CD4-positive, alpha-beta T cell treated with Interferon gamma for 1 hour (primary cell): Measurements from ENCODE around the gene ASTN2.
"Not testable (repeated sequence)": the region's sequence is repeated elsewhere in the genome, so short reads cannot be mapped to it uniquely, and the experiment has no call there.

Source experiments
- DNase-seq: peaks from one replicate; pipeline ENCODE4 v3.0.0-alpha.2; 2020

ASTN2 gene

DNA sequence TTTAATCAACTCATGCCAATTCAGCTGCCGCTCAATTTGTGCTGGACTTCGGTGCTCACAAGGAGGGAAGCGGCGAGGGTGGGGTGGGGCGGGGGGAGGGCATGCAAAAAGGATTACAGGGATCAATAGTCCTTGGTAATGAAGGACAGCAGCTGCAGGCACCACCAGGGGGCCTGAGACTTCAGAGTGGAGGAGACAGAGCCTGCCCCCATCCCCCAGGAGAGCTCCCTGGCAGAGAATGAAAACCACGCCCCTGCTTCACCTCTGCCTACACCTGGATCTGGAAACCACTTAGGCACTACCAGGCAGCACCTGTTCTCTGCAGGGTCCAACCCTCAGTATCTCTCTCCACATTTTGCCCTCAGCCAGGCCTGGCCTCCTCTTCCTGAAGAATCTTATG lies 572.2 kb downstream of the ASTN2 start:
- DNase-seq, result no peak

DNA sequence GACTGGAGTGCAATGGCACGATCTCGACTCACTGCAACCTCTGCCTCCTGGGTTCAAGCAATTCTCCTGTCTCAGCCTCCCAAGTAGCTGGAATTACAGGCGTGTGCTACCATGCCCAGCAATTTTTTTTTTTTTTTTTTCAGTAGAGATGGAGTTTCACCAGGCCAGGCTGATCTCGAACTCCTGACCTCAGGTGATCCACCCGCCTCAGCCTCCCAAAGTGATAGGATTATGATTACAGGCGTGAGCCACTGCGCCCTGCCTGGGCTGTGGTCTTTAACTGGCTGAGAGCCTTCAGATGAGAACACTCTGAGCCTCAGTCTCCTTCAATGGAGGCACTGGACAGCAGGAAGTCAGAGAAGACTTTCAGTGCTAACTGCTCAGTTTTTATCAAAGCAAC lies 576.4 kb downstream of the ASTN2 start:
- not testable (repeated sequence) for DNase-seq

DNA sequence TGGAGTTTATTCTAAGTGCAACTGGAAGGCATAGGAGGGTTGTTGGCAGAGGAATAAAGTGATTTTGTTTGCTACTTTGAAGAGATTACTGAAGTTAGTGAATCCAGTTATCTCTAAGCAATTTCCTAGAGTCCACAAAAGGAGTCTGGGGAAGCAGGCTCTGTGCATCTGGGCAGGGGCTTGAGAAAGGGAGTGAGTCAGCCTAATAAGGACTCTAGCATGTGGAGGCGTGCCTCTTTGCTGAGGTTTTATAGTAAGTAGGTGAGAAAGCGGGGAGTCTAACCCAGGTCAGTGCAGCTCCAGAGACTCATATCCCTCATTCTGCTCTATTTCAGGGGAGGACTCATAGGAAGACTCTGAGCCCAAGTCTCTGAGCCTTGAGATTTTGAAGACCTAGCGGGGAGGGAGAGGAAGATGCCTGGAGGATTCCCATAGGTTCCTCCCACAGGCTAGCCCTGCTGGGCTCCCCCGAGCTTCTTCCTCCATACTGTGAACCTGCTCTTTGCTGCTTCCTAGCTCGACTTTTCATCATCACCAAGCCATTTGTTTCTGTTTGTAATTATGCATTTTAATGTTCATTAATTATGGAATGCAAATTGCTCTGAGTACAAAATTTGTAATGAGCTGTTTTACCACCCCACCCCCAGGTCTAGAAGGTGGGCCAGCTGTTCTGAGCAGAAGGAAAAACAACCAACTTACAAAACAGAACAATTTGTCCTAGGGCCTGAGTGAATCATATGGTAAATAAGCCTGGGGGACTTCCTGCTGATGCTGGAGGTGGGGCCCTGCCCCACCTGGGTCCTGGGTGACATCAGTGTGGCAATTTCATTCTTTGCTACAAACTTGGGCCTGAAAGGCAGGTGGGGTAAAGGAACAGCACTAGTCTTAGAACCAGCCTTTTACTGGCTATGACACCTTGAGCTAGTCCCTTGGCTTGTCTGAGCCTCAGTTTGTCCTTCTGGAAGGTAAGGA lies 577.6 kb downstream of the ASTN2 start:
- no peak for DNase-seq

DNA sequence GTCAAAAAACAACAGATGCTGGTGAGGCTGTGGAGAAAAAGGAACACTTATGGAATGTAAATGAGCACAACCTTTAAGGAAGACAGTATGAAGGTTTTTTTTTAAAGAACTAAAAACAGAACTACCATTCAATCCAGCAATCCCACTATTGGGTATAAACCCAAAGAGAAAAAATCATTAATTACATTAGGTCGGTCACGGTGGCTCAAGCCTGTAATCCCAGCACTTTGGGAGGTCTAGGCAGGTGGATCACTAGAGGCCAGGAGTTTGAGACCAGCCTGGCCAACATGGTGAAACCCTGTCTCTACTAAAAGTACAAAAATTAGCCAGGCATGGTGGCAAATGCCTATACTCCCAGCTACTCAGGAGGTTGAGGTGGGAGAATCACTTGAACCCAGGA lies 584.5 kb downstream of the ASTN2 start:
- DNase-seq, result not testable (repeated sequence)

DNA sequence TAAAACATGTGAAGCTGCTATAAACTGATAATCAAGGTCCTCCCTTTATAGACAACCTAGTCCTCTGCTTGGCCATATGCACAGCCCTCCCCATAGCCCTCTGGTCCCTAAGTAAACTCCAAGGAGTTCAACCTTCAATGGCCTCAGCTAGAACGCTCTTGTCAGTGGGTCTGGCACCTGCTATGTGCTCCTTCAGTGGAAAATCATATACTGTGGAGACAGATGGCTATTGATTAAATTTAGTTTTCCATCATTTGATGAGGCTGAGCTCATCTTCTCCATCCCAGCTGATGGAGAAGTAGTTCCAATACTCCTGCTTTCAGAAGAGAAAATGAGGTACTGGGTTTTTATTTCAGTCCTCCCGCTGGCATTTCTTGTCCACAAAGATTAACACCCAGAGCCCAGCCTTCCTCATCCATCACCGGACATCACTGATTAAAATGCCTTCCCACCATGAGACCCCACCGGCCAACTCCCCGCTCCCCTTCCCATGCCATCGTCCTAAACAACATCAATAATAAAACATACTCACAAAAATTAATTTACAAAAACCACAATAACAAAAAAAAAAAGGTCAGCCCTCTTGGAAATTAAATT lies 593.1 kb downstream of the ASTN2 start:
- DNase-seq, result no peak

DNA sequence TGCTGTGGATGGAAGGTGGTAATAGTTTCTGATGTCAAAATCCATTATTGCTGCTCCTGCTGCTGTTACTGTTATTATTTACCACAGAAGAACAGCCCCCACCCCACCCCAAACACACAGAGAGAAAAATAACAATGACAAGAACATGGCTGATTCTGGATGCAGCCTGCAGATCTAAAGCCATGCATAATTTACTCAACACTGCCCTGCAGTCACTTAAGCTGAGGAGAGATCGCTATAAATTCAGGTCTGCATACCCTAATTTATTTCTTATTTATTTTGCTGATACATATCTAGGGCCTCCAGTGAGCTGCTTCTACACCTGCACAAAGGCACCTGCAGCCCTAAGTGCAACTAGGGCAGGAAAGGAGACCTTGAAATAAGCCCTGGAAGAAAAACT lies 595.7 kb downstream of the ASTN2 start:
- DNase-seq, result no peak

DNA sequence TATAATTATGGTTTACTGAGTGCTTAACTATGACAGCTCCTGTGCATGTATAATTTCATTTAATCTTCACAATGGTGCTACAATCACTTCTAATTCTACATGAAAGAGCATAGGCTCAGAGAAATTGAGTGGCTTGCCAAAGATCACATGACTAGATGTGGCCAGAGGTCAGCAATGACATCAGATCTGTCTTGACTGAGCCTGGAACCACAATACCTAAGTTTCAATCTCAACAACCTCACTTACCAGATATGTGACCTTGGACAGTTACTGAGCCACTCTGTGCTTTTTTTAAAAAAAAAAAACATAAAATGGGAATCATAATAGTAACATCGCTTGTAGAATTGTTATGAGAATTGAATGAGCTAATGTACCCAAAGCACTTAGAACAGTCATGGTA lies 597.1 kb downstream of the ASTN2 start:
- DNase-seq, result no peak

DNA sequence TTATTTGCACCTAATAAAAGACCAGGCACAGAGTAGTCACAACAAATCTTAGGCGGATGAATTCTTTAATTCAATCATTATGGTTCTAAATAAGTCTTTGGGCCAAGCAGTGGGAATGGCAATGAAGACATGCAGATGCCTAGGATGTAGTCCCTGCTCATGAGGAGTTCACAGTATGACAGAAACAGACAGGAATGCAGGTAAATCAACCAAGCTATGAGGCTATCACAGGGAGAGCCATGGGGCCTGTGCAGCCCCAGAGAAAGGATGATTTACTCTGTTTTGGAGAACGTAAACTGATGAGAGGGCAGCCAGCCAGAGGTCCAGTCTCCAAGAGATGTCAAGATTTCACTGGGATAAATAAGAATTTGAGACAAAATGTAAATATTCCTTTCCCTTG lies 598.4 kb downstream of the ASTN2 start:
- DNase-seq, result no peak

DNA sequence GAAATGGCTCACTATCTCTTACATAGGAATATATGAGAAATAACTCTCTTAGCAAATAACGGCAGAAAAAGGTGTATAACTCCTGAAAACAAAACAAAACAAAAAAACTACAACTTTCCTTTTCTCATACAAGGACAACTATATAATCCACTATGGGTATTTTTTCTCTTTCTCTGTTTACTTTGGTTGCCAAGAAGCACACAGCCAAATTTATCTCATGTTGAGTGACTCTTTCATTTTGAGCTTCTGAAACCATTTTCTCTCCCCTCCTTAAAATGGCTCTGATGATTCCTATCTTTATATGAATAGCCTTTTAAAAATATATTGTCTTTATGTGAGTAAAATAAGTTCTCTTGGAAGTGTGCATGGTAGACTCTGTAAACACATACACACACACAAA lies 599.0 kb downstream of the ASTN2 start:
- no peak for DNase-seq

DNA sequence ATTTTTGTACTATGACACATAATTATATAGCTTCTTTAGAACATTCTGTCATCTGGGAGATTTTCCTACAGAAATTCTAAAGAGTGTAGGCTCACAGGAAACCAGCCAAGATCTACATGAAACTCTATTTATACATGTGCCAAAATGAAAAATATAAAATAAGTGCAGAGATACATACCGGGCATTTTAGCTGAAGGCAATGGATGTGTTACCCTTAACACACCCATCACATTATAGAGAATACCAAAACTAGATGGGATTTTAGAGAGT lies 601.9 kb downstream of the ASTN2 start:
- no peak for DNase-seq

DNA sequence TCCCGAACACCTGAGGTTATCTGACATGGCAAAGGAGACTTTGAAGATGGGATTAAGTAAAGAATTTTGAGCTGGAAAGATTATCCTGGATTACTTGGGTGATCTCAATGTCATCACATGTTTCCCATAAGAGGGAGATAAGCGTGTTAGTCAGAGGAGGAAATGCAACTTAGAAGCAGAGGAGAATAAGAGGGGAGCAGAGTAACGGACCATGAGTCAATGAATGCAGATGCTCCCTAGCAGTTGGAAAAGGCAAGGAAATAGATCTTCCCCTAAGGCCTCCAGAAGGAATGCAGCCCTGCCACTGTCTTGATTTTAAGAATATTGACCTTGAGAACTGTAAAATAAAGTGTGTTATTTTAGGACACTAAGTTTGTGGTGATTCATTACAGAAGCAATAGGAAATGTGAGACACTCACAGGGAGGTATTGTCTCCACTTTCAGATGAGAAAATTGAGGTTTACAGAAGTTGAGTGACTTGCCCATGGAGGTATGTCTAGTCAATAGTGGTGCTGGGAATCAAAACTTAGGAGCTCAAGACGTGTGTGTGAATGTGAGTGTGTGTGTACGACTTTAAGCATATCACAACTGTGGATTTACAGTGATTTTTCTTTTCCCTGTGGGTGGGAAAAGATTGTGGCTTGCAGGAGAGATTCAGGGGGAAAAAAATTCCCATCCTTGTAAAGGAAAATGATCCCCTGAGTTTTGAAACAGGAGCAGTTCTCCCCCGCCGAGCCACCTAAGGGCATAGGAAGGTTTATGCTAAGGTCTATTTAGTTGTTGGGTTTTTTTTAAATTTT lies 602.4 kb downstream of the ASTN2 start:
- DNase-seq, result no peak

DNA sequence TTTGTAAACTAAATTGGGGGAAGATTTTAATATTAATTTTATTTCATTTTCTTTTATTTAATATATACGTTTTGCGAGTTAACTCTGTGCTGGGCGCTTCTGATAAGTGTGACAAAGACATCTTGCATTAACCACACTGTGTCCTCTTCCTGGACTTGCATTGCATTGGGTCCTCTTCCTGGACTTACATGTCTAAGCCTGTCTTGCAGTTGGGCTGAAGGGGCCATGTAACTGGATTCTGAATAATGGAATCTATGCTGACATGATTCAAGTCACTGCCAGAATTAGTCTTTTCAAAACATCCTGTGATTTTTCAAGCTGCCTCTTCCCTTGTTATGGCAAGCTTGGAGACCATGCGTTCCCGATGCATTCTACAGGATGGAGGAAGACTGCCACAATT lies 605.2 kb downstream of the ASTN2 start:
- no peak for DNase-seq

DNA sequence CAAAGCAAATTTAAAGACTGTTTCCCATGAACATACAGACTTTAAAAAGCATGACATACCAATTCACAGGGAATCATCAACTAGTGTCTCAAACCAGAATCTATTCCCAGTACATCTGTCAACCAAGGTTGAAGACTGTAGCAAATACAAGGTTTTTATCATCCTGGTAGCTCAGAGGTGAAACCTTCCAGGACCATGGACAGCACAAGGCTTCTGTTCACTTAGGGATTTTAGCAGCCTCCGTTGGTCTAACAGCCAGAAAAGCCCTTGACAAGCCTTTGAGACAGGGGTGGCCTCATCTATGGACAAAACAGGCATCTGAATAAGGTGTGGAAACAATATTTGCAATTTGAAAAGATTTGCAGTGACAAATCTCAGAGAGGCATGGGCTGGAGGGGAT lies 608.8 kb downstream of the ASTN2 start:
- DNase-seq, result no peak

DNA sequence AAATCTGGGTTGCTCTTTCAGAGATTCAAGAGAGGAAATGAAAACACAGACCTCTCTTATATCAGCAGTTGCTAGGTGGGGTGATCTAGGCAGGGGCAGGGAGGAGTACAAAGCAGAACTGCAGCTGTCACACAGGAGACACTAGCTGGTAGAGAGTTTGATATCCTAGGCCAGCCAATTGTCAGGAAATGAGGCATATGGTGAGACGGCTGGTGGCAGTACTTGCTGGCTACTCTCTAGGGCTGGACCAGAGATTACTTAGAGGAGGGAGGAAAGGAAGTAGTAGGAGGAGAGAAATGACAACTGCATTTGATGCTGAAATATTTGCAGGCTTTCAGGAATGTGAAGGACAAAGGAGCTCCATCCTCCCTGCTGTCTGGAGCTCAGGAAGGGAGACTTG lies 614.0 kb downstream of the ASTN2 start:
- no peak for DNase-seq

DNA sequence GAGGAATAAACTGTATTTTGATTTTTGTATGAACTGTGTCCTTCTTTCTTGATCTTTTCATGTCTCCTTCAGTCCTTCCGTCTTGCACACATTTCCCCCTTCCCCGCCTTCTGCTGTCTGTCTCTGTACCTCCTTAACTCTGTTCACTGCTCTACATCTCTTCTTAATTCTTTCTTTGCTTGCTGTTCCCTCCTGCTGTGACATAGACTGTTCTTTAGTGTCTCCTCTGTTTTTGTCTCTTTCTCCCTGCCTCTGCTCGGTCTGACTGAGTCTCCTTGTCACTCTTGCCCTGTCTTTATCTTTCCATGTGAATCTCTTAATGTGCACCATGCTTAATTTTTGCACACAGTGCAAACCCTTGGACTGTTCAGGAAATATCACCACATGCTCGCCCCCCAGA lies 614.8 kb downstream of the ASTN2 start:
- DNase-seq, result no peak

DNA sequence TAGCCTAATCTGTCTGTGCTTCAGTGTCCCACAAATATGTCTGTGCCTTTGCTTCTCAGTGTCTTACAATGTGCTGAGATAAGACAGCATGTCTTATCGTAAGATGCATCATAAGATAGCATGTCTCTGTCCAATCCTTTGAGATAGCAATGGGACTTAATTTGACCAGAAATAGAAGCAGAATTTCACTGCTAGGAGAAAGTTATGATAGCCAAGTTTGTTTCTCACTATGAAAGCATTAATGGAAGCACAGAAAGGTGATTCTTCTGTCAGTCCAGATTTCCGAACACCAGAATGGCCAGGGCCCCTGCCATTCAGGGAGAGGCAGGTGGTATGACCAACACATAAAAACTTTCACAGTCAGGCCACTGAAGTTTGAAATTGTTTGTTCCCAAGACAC lies 616.3 kb downstream of the ASTN2 start:
- DNase-seq, result no peak

DNA sequence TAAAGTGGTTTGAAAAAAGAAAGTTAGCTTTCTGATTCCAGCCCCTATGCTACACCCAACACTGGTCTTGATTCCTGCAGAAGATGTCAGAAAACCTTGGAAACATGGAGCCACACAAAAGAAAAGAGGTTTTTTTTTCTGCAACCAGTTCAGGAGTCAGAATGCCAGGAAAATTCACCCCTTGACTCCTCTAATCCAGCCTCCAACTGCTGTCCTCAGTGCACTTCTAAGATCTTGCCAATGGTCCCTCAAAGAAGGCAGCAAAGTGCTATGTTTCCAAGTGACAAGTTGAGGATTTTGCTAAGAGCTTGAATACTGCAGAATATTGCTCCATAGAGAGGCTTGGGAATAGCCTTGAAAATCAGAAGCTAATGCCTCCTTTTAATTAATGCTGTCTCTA lies 617.6 kb downstream of the ASTN2 start:
- no peak for DNase-seq

DNA sequence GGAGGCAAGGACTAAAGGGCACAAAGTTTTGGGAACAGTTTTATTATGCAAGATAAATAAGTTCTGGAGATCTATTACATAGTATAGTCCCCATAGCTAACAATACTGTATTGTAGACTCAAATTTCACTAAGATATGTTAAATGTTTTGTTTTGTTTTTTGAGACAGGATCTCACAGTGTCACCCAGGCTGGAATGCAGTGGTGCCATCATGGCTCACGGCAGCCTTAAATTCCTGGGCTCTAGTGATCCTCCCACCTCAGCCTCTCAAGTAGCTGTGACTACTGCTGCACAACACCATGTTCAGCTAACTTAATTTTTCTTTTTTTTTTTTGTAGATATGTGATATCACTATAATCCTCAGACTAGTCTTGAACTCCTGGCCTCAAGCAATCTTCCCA lies 618.2 kb downstream of the ASTN2 start:
- no peak for DNase-seq

DNA sequence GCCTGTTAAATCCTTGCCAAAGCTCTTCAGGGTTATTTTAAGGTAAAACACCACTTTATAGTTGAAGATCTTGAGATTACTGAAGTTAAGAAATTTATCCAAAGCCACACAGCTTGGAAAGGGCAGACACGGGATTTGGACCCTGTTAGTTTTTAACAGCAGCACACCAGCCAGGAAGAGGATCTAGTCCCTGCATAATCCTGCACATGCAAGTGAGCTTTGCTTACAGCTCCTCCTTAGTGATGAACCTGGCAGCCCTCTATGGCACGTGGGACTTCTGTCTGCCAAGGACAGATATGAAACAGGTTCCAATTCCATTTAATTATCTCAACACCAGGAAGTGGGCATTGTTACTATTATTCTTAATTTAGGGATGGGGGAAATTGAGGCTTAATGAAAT lies 619.0 kb downstream of the ASTN2 start:
- no peak for DNase-seq

DNA sequence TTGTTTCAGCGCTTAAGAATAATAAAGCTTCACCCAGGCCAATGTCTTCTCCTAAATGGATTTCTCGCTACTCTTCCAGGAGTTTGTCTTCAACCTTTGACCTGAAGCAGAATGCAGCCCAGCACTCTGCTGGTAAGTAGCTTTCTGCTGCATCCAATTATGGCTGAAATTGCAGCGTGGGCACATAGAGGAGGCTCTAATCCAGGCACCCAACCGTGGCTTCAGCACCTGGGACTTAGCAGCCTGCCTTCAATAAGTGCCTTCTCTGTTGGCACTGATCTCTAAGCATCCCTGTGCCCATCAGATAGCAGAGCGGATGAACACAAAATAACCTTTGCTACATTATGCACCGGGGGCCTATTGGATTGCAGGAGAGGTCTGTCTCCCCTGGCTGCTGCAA lies 622.6 kb downstream of the ASTN2 start:
- no peak for DNase-seq

DNA sequence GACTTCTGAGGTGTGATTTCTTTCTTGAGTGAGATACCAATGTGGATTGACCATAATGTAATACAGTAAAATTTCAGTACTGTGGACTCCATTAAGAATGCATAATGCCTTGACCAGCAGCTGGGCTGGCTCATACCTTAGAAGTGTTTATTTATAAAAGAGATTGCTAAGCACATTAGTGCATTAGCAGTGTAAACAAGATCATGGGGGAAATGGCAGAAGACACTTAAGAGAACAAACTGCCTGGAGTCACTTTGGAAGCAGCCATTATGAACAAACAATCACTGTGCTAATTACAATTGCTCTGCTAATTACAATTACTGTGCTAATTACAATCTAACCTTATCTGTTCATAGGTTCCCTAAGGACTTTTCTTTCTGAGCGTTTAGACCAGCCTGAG lies 623.5 kb downstream of the ASTN2 start:
- DNase-seq, result no peak

DNA sequence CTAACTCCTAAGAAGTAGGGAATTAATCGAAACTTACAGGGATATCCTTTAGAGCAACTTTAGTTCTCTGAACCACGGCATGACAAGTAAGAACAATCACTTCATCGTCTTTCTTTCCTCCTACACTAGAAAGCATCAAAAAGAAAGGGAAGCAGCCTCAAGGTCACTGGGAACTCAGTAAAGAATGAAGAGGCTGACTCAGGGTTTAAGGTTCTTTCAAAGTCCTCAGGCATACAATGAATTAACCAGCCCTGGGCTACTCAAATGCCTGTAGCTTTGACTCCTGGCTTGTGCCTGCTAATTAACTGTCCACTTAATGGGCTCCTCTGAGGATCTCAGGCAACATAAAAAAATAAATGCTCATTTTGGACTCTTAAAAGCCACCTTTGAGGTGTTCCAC lies 625.8 kb downstream of the ASTN2 start:
- no peak for DNase-seq

DNA sequence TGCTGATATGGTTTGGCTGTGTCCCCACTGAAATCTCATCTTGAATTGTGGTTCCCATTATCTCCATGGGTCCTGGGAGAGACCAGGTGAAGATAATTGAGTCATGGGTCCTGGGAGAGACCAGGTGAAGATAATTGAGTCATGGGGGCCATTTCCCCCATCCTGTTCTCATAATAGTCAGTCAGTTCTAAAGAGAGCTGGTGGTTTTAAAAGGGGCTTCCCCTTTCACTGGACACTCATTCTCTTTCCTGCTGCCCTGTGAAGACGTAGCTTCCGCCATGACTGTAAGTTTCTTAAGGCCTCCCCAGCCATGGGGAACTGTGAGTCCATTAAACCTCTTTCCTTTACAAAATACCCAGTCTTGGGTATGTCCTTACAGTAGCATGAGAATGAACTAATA lies 628.1 kb downstream of the ASTN2 start:
- no peak for DNase-seq

DNA sequence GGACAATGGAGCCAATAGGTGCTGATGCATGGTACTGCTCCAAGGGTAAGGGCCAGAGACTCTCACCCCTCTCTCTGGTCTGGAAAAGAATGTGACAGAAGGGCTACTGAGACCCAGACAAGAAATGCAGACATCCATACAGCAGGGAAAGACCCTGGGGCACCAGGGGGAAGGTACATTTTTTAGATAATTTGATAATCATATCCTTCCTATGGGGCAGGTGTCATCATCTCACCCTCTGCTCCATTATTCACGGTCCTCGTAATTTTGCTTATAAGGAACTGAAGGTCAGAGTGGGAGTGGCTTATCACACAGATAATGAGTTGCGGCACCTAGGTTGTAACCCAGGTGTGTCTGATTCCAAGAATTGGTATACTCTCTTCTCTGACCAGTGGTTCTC lies 637.7 kb downstream of the ASTN2 start:
- no peak for DNase-seq
